Activated naive CD4-positive, alpha-beta T cell treated with anti-CD3 and anti-CD28 coated beads, Interleukin-2, amount 50 U/mL, for 24 hours (primary cell): ENCODE data around the gene ZBTB7C.

Experiments
- H3K27ac Mint-ChIP-seq: one replicate; pipeline ENCODE4 v1.8.0; 2021; ENCODE audit warnings: mild to moderate bottlenecking, mixed read lengths
- H3K27me3 Mint-ChIP-seq: one replicate; pipeline ENCODE4 v1.8.0; 2021; ENCODE audit warnings: mixed read lengths
- H3K36me3 Mint-ChIP-seq: one replicate; pipeline ENCODE4 v1.8.0; 2021; ENCODE audit warnings: mixed read lengths
- H3K4me1 Mint-ChIP-seq: one replicate; pipeline ENCODE4 v1.8.0; 2021; ENCODE audit warnings: mixed read lengths
- H3K4me3 Mint-ChIP-seq: one replicate; pipeline ENCODE4 v1.8.0; 2021; ENCODE audit warnings: mild to moderate bottlenecking, mixed read lengths
- H3K9me3 Mint-ChIP-seq: one replicate; pipeline ENCODE4 v1.8.0; 2021; ENCODE audit warnings: mixed read lengths

Gene ZBTB7C

DNA sequence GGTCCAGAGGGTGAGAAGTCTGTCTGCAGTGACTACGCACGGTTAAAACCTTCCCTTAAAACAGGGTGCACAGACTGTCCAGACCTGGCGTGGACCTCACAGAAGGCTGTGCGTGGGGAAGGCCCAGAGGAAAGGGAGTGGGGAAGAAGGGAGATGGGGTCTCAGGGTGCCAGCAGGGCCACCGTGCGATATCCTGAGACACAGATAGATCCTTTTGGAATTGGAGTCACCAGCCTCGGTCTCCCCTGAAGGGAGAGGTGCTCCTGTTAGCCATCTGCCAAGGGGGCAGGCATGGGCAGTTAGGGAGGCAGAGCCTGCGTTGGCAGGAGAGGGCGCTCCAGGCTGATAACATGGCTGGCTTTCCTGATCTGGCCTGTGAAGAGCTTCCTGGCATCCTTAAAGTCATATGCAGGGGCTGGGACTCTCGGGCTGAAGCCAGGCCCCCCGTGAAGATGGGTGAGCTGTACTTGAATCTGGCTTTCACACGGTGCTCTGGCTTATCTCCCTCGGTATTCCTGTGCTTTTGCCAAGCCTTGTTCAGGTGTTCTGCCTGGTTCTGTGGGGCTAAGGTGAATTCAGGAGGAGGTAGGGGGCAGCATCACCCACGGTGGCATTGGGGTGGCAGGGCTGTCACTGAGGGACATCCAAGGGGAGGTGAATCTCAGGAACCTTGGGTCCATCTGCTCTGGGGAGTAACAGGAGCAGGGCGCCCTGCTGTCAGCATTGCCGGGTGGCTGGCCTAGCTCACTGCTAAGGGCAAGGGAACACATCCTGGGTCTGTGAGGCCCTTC lies 371.5 kb downstream of the ZBTB7C start:
- no peaks in the 10 kb centered on the region for H3K36me3 Mint-ChIP-seq
- H3K27me3 Mint-ChIP-seq = peaks cover 1% of the 10 kb centered on the region
- H3K27ac Mint-ChIP-seq = no peak overlapping the region
- peaks cover under 1% of the 10 kb centered on the region for H3K9me3 Mint-ChIP-seq
- H3K4me1 Mint-ChIP-seq = no peaks in the 10 kb centered on the region
- no peak overlapping the region for H3K4me3 Mint-ChIP-seq

DNA sequence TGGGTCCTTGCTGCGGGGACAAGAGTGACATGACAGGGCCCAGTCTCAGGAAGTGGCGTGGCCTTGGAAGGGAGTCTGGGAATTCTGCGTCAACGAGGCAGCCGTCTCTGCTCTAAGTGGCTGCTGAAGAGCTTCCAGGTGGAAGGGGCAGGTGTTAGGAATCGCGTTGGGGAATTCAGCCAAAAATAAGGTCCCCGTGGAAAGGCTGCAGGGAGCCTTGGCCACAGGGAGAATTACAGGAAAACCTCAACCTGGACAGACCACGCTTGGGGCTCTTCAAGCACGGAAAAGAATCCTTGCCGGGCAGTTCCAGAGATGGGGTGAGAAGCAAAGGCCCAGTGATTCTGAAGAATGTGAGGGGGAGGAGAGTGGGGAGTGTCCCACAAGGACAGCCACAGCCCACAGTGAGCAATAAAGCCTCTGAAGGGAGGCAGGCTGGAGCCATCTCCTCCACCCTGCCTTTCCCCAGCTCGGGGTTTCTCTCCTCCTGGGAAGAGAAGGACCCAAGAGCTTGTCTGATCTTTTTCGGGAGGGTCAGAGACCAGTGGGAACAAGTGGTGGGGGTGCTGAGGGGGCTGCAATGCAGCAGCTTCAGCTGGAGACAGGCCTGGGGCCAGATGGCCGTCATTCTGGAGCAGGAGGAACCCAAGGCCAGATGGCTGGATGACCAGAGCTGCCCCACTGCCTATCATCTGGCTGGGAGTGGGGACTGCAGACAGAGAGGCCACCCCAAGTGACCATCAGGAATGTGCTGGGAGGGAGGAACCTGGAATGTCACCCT lies 372.4 kb downstream of the ZBTB7C start:
- H3K9me3 Mint-ChIP-seq = no peaks in the 10 kb centered on the region
- H3K4me1 Mint-ChIP-seq = no peaks in the 10 kb centered on the region
- H3K27ac Mint-ChIP-seq = no peak overlapping the region
- no peaks in the 10 kb centered on the region for H3K36me3 Mint-ChIP-seq
- H3K4me3 Mint-ChIP-seq = no peak overlapping the region
- H3K27me3 Mint-ChIP-seq = peaks cover 1% of the 10 kb centered on the region

DNA sequence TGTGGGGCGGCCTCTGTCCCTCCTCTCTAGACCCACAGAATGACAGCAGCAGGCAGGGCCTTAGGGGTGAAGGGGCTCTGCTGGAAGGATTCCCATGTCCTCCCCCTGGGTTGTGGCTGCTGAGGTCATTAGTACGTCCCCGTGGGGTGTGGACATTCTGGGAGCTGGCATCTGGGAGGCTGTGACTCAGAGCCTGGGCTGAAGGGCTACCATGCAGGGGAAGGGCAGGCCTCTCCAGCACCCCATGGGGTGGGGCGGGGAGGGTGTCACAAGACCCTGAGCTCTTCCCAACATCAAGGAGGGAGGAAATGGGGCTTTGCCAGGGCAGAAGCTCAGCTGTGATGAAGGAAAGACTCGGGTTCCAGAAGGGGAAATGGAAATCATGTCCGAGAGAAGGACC lies 373.0 kb downstream of the ZBTB7C start:
- Mint-ChIP-seq H3K27ac (no peak overlapping the region), H3K27me3 (peaks cover 1% of the 10 kb centered on the region), H3K4me1 (no peaks in the 10 kb centered on the region), H3K4me3 (no peak overlapping the region), H3K9me3 (no peaks in the 10 kb centered on the region), H3K36me3 (no peaks in the 10 kb centered on the region)

DNA sequence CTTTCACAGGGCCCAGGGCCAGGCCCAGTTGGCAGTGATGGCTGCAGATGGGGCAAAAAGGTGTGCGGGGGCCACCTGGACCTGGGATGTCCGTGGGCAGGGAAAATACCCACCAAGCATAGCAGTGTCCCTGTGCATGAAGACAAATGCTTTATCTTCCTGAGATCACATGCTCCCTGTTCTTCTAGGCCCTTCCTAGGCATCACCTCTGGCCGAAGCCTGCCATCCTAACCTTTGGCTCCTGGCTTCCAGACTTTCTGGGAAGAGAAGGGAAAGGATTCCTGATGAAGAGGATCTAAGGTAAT lies 373.7 kb downstream of the ZBTB7C start:
- H3K27ac Mint-ChIP-seq = no peak overlapping the region
- no peak overlapping the region for H3K4me3 Mint-ChIP-seq
- no peaks in the 10 kb centered on the region for H3K9me3 Mint-ChIP-seq
- H3K27me3 Mint-ChIP-seq = peaks cover 1% of the 10 kb centered on the region
- no peaks in the 10 kb centered on the region for H3K4me1 Mint-ChIP-seq
- H3K36me3 Mint-ChIP-seq = no peaks in the 10 kb centered on the region

DNA sequence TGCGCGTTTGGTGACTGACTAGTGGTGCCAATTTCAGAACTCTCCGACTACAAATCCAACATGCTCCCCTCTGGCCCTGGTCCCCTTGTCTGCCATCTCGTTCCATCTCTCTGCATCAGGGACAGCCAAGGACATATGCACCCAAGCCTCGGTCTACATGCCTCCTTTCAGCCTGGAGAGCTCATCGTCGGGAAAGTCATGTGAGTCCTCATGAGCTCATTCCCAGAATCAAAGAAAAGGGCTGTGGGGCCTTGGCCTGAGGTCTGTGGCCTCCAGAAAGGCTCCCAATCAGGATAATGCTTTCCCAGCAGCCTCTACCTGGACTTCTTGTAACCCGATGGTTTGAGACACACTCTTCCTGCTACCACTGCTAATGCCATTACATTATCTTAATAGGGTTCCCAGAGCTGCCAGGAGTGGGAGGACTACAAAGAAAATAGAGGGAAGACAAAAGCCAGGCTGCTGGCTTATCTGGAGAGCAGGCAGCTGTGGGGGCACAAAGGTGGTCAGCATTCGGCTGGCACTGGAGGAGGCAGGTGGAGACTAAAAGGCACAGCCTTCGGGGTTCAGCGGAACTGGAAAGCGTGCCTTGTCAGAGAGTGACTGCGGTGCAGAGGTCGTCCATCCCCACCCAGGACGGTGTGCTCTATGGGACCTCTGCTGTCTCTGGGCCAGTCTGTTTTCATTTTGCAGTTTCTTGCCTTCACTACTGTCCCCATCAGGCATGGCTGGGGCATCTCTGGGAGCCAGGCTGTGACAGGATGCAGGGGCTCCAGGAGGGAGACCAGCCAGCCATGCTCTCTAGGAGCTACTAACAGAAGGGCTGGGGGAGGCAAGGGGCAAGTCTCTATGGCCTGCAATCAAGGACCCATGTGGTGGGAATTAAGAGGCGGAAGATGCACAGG lies 374.3 kb downstream of the ZBTB7C start:
- Mint-ChIP-seq H3K4me3 (no peak overlapping the region), H3K36me3 (no peaks in the 10 kb centered on the region), H3K27ac (no peak overlapping the region), H3K4me1 (no peaks in the 10 kb centered on the region), H3K27me3 (peaks cover 1% of the 10 kb centered on the region), H3K9me3 (no peaks in the 10 kb centered on the region)

DNA sequence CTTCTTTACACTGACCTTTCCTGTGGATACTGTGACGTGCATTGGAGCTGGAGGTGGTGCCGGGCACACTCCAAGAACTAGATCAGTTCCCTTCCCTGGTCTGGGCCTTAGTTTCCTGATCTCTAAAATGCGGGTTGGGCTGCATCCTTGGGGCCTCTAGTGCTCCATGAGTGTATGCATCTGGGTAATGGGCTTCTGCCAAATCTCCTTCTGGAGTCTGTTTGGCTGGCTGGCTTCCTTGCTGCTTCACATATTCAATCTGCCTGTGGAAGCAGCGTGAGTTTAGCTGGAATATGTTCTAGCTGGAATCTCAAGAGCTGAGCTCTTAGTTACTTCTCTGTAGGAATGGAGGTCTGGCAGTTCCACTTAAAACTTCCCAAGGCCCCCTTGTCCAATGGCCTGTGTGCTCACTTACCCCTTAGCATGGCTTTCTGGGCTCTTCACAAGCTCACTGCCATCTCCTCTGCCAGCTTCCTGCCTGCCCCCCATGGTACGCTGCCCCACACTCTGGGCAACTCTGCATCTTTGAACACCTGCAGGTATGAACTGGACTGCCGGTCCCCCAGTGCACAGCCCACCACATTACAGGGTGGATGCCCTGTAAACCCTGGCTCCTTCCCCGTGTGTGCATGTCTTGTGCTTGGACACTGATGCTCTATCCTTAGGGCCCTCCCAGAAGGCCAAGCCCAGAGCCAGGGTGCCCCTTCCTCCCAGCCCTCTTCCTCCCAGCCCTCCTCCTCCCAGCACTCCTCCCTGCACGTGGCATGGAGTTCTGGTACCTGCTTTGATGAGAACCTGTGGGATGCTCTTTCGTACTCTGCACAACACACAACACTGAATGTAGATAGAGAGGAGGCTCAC lies 375.2 kb downstream of the ZBTB7C start:
- Mint-ChIP-seq H3K4me1 (no peaks in the 10 kb centered on the region), H3K36me3 (no peaks in the 10 kb centered on the region), H3K4me3 (no peak overlapping the region), H3K9me3 (no peaks in the 10 kb centered on the region), H3K27ac (no peak overlapping the region), H3K27me3 (peaks cover 1% of the 10 kb centered on the region)

DNA sequence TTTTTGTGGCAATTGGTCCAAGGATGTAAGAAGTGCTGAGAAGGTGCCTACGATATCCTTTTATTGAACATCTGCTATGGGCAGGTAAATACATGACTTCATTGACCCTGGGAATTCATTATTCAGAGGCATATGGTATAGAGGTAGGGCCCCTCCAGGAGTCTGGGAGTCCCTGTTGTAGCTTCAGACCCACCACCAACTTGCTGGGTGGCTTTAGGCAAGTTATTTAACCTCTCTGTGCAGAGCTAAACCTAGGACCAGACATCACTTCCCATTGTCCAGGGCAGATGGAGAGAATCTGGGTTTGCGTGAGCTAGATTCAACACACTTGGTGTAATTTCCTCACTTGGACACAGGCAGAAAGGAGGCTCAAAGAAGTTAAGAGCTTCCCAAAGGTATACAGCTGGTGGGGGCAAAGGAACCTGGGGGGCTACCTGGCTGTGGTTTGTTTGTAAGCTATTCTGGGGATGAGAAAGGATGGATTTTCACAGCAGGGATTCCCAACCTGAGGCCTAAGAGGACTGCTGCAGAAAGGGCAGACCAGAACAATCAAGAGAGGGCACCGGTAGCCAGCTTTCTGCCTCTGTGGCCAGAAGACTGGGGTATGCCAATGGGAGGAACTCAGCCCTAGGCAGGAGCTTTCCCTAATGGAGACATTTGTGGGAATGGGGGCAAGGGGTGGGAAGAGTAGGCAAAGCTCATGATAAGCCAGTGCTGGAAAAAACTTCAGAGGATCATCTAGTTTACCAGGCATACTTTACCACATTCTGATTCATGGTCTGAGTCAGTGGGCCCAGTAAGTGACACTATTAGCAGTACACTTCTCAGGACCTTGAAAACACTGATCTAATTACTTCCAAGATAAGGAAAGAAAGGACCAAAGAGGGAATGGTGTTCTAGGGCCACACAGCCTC lies 376.1 kb downstream of the ZBTB7C start:
- no peaks in the 10 kb centered on the region for H3K4me1 Mint-ChIP-seq

DNA sequence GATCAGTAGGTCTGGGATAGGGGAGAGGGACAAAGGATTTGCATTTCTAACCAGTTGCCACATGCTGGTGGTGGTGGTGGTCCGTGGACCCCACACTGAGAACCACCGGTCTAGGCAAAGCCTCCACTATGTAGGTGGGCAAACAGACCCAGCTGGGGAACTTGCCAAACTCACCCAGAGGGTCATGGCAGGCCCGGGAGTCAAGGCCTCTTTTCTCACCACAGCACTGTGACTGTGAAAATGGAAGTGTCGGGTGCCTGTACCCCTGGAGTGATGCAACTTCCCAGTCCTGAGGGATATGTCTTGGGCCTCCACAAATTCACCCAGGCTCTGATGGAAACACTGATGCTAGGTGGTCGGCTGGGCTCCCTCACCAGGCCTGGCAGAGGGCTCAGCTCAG lies 377.5 kb downstream of the ZBTB7C start:
- Mint-ChIP-seq H3K4me1 (no peaks in the 10 kb centered on the region), H3K36me3 (no peaks in the 10 kb centered on the region), H3K27ac (no peak overlapping the region), H3K27me3 (peaks cover 1% of the 10 kb centered on the region), H3K4me3 (no peak overlapping the region), H3K9me3 (no peaks in the 10 kb centered on the region)

More for the DNA sequence above, 376.1 kb downstream of the ZBTB7C start:
- Mint-ChIP-seq H3K4me3 (no peak overlapping the region), H3K27me3 (peaks cover 1% of the 10 kb centered on the region), H3K9me3 (no peaks in the 10 kb centered on the region), H3K27ac (no peak overlapping the region), H3K36me3 (no peaks in the 10 kb centered on the region)

DNA sequence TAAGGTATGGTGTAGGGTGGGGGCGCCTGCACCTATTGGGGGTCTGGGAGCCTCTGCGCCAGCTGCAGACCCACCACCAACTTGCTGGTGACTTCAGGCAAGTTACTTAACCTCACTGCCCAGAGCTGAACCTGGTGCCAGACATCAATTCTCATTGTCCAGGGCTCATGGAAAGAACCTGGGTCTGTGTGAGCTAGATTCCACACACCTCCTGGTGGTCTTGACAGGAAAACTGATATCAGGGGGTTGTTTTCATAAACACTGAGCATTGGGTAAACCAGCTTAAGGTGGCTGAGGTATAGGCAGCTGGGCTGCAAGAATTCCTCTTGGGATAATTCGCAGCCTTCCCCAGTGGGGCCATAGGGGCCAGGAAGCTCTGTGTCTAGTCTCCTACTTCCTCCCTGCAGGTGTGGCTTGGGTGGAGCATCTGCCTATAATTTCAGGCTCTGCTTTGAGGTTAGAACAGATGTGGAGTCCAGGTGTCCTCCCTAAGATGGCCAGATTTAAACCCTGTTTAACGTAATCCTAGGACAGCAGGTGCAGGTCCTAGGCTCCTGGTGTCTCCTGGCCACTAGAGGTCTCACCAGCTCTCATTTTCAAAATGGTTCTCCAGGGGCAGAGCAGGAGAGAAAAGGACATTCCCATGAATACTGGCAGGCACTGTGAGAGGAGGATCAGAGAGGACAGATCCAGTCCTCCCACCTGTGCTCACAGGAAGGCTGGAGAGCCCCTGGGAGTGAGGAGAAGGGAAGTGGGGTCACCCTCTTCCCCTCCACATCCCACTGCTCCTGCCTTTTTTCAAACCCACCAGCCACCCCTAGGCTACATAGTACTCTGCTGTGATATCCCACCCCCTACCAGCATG lies 378.3 kb downstream of the ZBTB7C start:
- Mint-ChIP-seq H3K4me1 (no peaks in the 10 kb centered on the region), H3K9me3 (no peaks in the 10 kb centered on the region), H3K27ac (no peak overlapping the region), H3K36me3 (no peaks in the 10 kb centered on the region), H3K27me3 (peaks cover under 1% of the 10 kb centered on the region), H3K4me3 (no peak overlapping the region)

DNA sequence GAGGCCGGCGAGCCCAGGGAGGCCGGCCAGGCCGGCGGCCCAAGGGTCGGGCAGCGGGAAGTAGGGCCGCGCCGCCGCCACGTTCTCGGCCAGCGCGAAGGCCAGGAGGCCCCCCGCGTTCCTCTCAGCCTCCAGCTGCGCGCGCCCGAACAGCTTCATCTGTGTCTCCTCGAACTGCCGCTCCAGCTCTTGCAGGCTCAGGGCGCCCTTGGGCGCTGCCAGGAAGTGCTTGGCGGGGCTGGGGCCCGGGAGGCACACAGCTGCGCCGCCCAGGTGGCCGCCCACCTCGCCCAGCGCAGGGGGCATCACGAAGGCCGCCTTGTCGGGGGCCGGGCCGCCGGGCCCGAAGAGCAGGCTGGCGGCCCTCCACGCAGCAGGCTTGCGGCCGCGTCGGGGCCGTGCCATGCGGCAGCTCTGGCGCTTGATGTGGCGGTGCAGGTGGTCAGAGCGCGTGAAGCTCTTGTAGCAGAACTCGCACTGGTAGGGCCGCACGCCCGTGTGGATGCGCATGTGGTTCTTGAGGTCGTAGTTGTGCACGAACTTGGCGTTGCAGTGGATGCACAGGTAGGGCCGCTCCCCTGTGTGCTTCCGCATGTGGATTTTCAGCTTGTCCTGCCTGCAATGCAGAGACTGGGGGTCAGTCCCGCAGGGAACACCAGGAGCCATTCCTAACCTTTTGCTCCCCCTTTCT lies 379.7 kb downstream of the ZBTB7C start:
- Mint-ChIP-seq H3K4me3 (no peak overlapping the region), H3K27ac (no peak overlapping the region), H3K4me1 (no peaks in the 10 kb centered on the region), H3K36me3 (no peaks in the 10 kb centered on the region), H3K27me3 (peaks cover 3% of the 10 kb centered on the region), H3K9me3 (no peaks in the 10 kb centered on the region)

DNA sequence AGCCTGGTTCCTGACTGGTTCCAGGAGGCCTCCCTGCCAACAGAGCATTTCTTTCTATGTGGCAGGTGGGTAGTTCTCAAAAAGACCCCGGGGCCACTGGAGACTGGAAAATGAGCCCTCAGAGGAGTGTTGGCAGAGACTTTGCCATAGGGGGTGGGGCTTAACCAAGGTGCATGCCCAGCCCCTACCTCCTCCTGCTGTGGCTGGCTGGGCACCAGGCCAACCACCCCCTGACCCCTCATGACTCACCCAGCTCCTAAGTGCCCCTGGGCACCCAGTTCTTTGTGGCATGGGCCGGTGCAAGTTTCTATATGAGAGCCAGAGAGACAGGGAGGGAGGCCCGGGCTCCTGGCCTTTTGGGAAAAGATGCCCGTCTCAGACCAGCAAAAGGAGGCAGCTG lies 380.5 kb downstream of the ZBTB7C start:
- H3K27me3 Mint-ChIP-seq = peaks cover 3% of the 10 kb centered on the region
- no peak overlapping the region for H3K4me3 Mint-ChIP-seq
- H3K36me3 Mint-ChIP-seq = no peaks in the 10 kb centered on the region
- no peak overlapping the region for H3K27ac Mint-ChIP-seq
- H3K9me3 Mint-ChIP-seq = no peaks in the 10 kb centered on the region
- H3K4me1 Mint-ChIP-seq = no peaks in the 10 kb centered on the region

DNA sequence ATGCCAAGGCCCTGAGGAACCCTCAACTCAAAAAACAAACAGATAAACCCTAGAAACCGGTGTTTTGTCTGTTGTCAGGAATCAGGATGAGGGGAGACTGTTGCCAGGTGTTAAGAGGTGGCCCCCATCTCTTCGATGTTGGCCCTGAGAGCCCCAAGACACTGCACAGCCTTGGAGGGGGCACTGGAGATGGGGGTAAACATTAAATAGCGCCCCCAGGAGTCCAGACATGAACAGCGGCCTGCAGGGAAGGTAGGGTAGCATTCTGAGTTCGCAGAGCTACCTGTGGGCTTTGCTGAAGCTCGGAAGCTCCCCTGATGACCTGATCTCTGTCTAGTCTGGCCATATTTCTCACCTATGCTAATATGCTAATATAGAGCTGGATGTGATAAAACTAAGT lies 381.1 kb downstream of the ZBTB7C start:
- no peak overlapping the region for H3K4me3 Mint-ChIP-seq
- no peaks in the 10 kb centered on the region for H3K4me1 Mint-ChIP-seq
- no peaks in the 10 kb centered on the region for H3K36me3 Mint-ChIP-seq
- no peaks in the 10 kb centered on the region for H3K9me3 Mint-ChIP-seq
- no peak overlapping the region for H3K27ac Mint-ChIP-seq
- H3K27me3 Mint-ChIP-seq = peaks cover 4% of the 10 kb centered on the region

DNA sequence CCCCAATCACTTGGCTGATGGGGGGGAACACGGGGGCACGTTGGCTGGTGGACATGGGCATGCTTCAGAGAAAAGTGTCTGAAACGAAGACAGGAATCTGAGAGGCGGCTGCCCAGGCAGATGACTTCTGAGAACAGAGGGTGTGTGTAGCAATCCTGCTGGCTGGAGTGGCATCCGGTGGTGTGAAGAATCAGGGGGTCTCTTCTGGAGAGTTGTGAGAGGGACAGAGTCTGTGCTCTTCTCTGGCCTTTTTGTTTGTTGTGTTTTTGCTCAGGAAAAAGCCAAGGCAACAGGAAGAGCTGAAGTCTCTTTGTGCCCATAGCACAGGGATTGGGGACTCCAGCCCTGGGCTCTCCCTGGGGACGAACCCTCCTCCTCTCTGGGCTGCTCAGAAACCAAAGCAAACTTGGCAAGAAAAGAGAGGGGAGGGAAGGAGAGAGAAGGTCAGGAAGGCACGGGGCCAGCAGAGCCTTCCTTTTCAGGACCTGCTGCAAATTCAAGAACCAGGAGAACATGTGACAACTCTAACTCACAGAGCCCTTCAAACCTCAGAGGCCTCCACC lies 381.7 kb downstream of the ZBTB7C start:
- no peak overlapping the region for H3K27ac Mint-ChIP-seq
- H3K36me3 Mint-ChIP-seq = no peaks in the 10 kb centered on the region
- no peaks in the 10 kb centered on the region for H3K4me1 Mint-ChIP-seq
- H3K27me3 Mint-ChIP-seq = peaks cover 9% of the 10 kb centered on the region
- no peak overlapping the region for H3K4me3 Mint-ChIP-seq
- no peaks in the 10 kb centered on the region for H3K9me3 Mint-ChIP-seq
